HUES48 (cell line): Measurements from ENCODE around the gene PRKD1.
"Not testable (repeated sequence)": the region's sequence is repeated elsewhere in the genome, so short reads cannot be mapped to it uniquely, and the experiment has no call there.

Experiments
- H3K27ac ChIP-seq: one replicate; pipeline ENCODE4 v1.7.0; 2013; ENCODE audit warnings: low read depth, low read length, inconsistent platforms
- H3K27me3 ChIP-seq: 2 replicates; pipeline ENCODE4 v1.6.1; 2013; ENCODE audit warnings: mild to moderate bottlenecking, low read length; ENCODE audit not compliant: control insufficient read depth, insufficient read depth
- H3K36me3 ChIP-seq: 2 replicates; pipeline ENCODE4 v1.6.1; 2013; ENCODE audit warnings: low read length; ENCODE audit not compliant: control insufficient read depth, insufficient read depth
- H3K4me1 ChIP-seq: 2 replicates; pipeline ENCODE4 v1.6.1; 2013; ENCODE audit warnings: mild to moderate bottlenecking, low read length; ENCODE audit not compliant: control insufficient read depth, insufficient read depth
- H3K4me3 ChIP-seq: 2 replicates; pipeline ENCODE4 v1.5.1; 2013; ENCODE audit warnings: mild to moderate bottlenecking, low read depth, low read length
- H3K9ac ChIP-seq: 2 replicates; pipeline ENCODE4 v1.6.1; 2013; ENCODE audit warnings: mild to moderate bottlenecking, low read depth, low read length, moderate library complexity
- H3K9me3 ChIP-seq: 2 replicates; pipeline ENCODE4 v1.6.1; 2013; ENCODE audit warnings: low read length; ENCODE audit not compliant: control insufficient read depth, insufficient read depth

Gene PRKD1

GRCh38 chr14:29858299-29858698 is 69.3 kb downstream of the PRKD1 start:
- Histone ChIP-seq H3K4me1 (no peaks in the 10 kb centered on the region), H3K36me3 (no peaks in the 10 kb centered on the region), H3K9ac (no peak overlapping the region), H3K27me3 (no peaks in the 10 kb centered on the region), H3K27ac (no peak overlapping the region), H3K9me3 (0 out of 2 replicates have a peak, but pooled peaks cover 2% of the 10 kb centered on the region), H3K4me3 (no peak overlapping the region)

- Histone ChIP-seq H3K27ac (no peak overlapping the region), H3K36me3 (no peaks in the 10 kb centered on the region), H3K4me3 (no peak overlapping the region), H3K9ac (no peak overlapping the region), H3K27me3 (no peaks in the 10 kb centered on the region), H3K4me1 (no peaks in the 10 kb centered on the region), H3K9me3 (0 out of 2 replicates have a peak, but pooled peaks cover 2% of the 10 kb centered on the region)
These were observed 70.1 kb downstream of the PRKD1 start for GRCh38 chr14:29857551-29857950.

- no peaks in the 10 kb centered on the region for H3K27me3 ChIP-seq
- no peak overlapping the region for H3K4me3 ChIP-seq
- H3K9me3 ChIP-seq, result peaks cover 2% of the 10 kb centered on the region; the same call in 1 of the 2 replicates
- no peaks in the 10 kb centered on the region for H3K36me3 ChIP-seq
- H3K4me1 ChIP-seq, result no peaks in the 10 kb centered on the region
- no peak overlapping the region for H3K9ac ChIP-seq
- H3K27ac ChIP-seq, result no peak overlapping the region
These were observed 71.1 kb downstream of the PRKD1 start for GRCh38 chr14:29856516-29856915.

DNA sequence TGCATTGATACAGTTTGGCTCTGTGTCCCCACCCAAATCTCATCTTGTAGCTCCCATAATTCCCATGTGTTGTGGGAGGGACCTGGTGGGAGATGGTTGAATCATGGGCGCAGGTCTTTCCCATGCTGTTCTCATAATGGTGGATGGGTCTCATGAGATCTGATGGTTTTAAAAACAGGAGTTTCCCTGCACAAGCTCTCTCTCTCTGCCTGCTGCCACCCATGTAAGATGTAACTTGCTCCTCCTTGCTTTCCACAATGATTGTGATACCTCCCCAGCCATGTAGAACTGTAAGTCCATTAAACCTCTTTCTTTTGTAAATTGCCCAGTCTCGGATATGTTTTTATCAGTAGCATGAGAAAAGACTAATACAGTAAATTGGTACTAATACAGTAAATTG is 74.0 kb downstream of the PRKD1 start:
- not testable (repeated sequence) for H3K4me3 ChIP-seq, H3K9ac ChIP-seq, H3K36me3 ChIP-seq, H3K27ac ChIP-seq, H3K9me3 ChIP-seq, H3K27me3 ChIP-seq, H3K4me1 ChIP-seq

- H3K27ac ChIP-seq, result no peak overlapping the region
These were observed 74.4 kb downstream of the PRKD1 start for GRCh38 chr14:29853272-29853671.

GRCh38 chr14:29851397-29851796 is 76.2 kb downstream of the PRKD1 start:
- no peaks in the 10 kb centered on the region for H3K27me3 ChIP-seq
- no peaks in the 10 kb centered on the region for H3K36me3 ChIP-seq
- H3K27ac ChIP-seq, result no peak overlapping the region
- no peak overlapping the region for H3K9ac ChIP-seq
- no peaks in the 10 kb centered on the region for H3K4me1 ChIP-seq
- peaks cover 2% of the 10 kb centered on the region; the same call in 1 of the 2 replicates for H3K9me3 ChIP-seq
- no peak overlapping the region for H3K4me3 ChIP-seq

More at GRCh38 chr14:29853272-29853671, 74.4 kb downstream of the PRKD1 start:
- Histone ChIP-seq H3K9ac (no peak overlapping the region), H3K4me1 (no peaks in the 10 kb centered on the region), H3K4me3 (no peak overlapping the region), H3K27me3 (no peaks in the 10 kb centered on the region), H3K9me3 (peaks cover 2% of the 10 kb centered on the region; the same call in 1 of the 2 replicates), H3K36me3 (no peaks in the 10 kb centered on the region)

GRCh38 chr14:29847056-29847380 is 80.6 kb downstream of the PRKD1 start:
- Histone ChIP-seq H3K4me3 (no peak overlapping the region), H3K9me3 (peaks cover 10% of the 10 kb centered on the region; the same call in 1 of the 2 replicates), H3K27ac (no peak overlapping the region), H3K4me1 (no peaks in the 10 kb centered on the region), H3K9ac (no peak overlapping the region), H3K36me3 (no peaks in the 10 kb centered on the region), H3K27me3 (no peaks in the 10 kb centered on the region)

DNA sequence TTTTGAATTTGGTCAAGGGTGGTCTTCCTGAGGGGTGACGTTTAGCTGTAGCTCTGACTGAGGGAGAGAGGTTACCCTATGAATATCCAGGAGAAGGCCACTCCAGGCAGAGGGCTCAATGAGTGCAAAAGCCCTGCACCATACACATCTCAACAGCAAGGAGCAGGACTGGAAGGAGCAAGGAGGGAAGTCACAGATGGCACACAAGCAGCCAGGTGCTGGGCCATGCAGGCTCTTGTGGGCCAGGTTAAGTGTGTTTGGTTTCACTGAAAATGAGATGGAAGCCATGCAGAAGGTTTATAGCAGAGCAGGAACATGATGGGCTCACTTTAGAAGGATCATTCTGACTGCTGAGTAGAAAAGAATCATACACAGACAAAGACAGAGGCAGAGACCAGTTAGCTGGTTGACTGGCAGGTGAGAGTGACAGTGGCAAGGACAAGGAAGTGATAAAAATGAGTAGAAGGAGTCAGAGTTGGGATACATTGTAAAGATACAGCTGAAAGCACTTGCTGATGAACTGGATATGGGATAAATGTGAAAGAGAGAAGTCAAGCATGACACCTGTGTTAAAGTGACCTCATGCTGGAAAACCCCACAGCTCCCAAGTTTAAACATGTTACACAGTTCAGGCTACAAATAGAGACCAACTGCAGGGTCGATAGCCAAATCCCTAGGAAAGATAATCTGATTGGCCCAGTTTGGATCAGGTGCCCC is 81.2 kb downstream of the PRKD1 start:
- Histone ChIP-seq H3K36me3 (no peaks in the 10 kb centered on the region), H3K9ac (no peak overlapping the region), H3K9me3 (peaks cover 13% of the 10 kb centered on the region), H3K27ac (no peak overlapping the region), H3K4me3 (no peak overlapping the region), H3K27me3 (no peaks in the 10 kb centered on the region), H3K4me1 (no peaks in the 10 kb centered on the region)

DNA sequence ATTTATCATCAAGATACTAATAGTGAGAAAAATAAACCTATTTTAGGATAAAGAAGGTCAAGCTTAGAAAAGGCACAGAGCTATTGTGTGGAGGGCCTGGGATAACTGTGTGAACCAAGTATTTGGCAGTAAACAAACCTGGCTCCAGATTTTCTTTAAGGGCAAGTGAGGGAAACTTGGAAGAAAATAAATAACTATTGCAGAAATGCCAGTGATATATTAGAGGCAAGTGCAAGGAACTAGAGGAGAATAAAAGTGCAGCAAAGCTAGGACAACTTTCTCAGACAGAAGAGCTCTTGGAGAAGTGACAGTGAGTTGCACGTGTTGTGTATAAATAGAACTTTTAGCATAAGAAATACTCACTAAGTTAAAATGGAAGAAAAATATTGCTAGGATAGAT is 83.7 kb downstream of the PRKD1 start:
- no peaks in the 10 kb centered on the region for H3K36me3 ChIP-seq
- no peak overlapping the region for H3K27ac ChIP-seq
- H3K4me1 ChIP-seq, result no peaks in the 10 kb centered on the region
- H3K9ac ChIP-seq, result no peak overlapping the region
- peaks cover 35% of the 10 kb centered on the region for H3K9me3 ChIP-seq
- H3K4me3 ChIP-seq, result no peak overlapping the region
- H3K27me3 ChIP-seq, result no peaks in the 10 kb centered on the region

DNA sequence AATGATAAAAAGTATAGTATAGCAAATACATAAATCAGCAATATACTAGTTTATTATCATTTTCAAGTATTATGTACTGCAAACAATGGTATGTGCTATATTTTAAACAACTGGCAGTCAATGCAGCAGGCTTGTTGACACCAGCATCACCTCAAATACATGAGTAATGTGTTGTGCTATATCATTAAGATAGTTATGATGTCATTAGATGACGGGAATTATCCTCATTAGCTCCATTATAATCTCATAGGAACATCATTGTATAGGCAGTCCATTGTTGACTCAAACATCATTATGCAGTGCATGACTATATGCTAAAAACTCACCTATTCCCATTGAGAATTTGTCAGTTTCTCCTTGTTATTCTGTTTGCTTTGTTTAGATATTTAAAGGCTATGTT is 85.4 kb downstream of the PRKD1 start:
- H3K4me1 ChIP-seq, result no peaks in the 10 kb centered on the region
- no peaks in the 10 kb centered on the region for H3K36me3 ChIP-seq
- no peak overlapping the region for H3K9ac ChIP-seq
- peaks cover 47% of the 10 kb centered on the region for H3K9me3 ChIP-seq
- H3K27ac ChIP-seq, result no peak overlapping the region
- H3K27me3 ChIP-seq, result no peaks in the 10 kb centered on the region
- H3K4me3 ChIP-seq, result no peak overlapping the region

- H3K27ac ChIP-seq, result not testable (repeated sequence)
These were observed 87.2 kb downstream of the PRKD1 start for GRCh38 chr14:29840369-29840892.

More at GRCh38 chr14:29840369-29840892, 87.2 kb downstream of the PRKD1 start:
- not testable (repeated sequence) for H3K9ac ChIP-seq, H3K36me3 ChIP-seq, H3K27me3 ChIP-seq, H3K4me3 ChIP-seq, H3K4me1 ChIP-seq
- H3K9me3 ChIP-seq, result peaks cover 47% of the 10 kb centered on the region
